GM15510 (cell line): ENCODE measurements around the gene PLCB1.

Source experiments
- POLR2A ChIP-seq: IDR thresholded peaks from 3 replicates; pipeline ENCODE4 v1.6.1; 2011; ENCODE audit warnings: borderline replicate concordance; ENCODE audit not compliant: insufficient read length; ENCODE audit errors: extremely low read depth

Gene PLCB1

GRCh38 chr20:8524101-8525016 lies 392.3 kb downstream of the PLCB1 start:
- TF ChIP-seq POLR2A = no peak

GRCh38 chr20:8525017-8525343 lies 392.9 kb downstream of the PLCB1 start:
- TF ChIP-seq POLR2A = no peak

- TF ChIP-seq POLR2A = no peak
Observed at GRCh38 chr20:8526610-8527009, 394.5 kb downstream of the PLCB1 start.

- TF ChIP-seq POLR2A = no peak
Observed at GRCh38 chr20:8527998-8528723, 396.1 kb downstream of the PLCB1 start.

- no peak for TF ChIP-seq POLR2A
Observed at GRCh38 chr20:8530022-8530421, 398.0 kb downstream of the PLCB1 start.

- no peak for TF ChIP-seq POLR2A
Observed at GRCh38 chr20:8532169-8532568, 400.1 kb downstream of the PLCB1 start.

- no peak for TF ChIP-seq POLR2A
Observed at GRCh38 chr20:8534368-8535160, 402.5 kb downstream of the PLCB1 start.

GRCh38 chr20:8535403-8536261 lies 403.6 kb downstream of the PLCB1 start:
- TF ChIP-seq POLR2A = no peak

- no peak for TF ChIP-seq POLR2A
Observed at GRCh38 chr20:8536262-8536618, 404.2 kb downstream of the PLCB1 start.

GRCh38 chr20:8540466-8540865 lies 408.4 kb downstream of the PLCB1 start:
- no peak for TF ChIP-seq POLR2A

GRCh38 chr20:8542110-8542486 lies 410.0 kb downstream of the PLCB1 start:
- TF ChIP-seq POLR2A = no peak

- TF ChIP-seq POLR2A = no peak
Observed at GRCh38 chr20:8545212-8545611, 413.1 kb downstream of the PLCB1 start.

GRCh38 chr20:8547035-8547650 lies 415.1 kb downstream of the PLCB1 start:
- TF ChIP-seq POLR2A = no peak
